Adrenal gland (tissue), 12 donors: ENCODE results near the gene TANC1. TPM values are rescaled to one million over a fixed set of nuclear protein-coding genes. Genes with fewer than 3 reads are reported as not detected.

Experiments used
- DNase-seq, 7 donors: peaks; one replicate each; pipeline ENCODE4 v3.0.0-alpha.2; 2019 to 2020
- H3K27ac ChIP-seq, 5 donors: fragments of 200-600 bp; sonication (generic) in 4 of 5; 1 replicate in 3 of 5; 2 replicates in 2 of 5; pipeline versions ENCODE4 v1.5.1 to v1.8.0; 2016 to 2020; ENCODE audit warnings: mild to moderate bottlenecking in 1 of 5
- H3K27me3 ChIP-seq: fragments of 200-600 bp; 2 replicates; pipeline ENCODE4 v1.8.0; 2021
- H3K36me3 ChIP-seq, 2 donors: fragments of 200-600 bp; replicated peaks in 1 of 2; 1 replicate in 1 of 2; 2 replicates in 1 of 2; pipeline versions ENCODE4 v1.5.1 to v1.8.0; 2018 to 2022
- H3K4me1 ChIP-seq, 2 donors: fragments of 200-600 bp; replicated peaks in 1 of 2; 1 replicate in 1 of 2; 2 replicates in 1 of 2; pipeline versions ENCODE4 v1.5.1 to v1.8.0; 2018 to 2021
- H3K4me3 ChIP-seq, 4 donors: fragments of 200-600 bp; sonication (generic) in 3 of 4; one replicate each; pipeline ENCODE4 v1.5.1; 2016 to 2018
- H3K9me3 ChIP-seq, 3 donors: fragments of 200-600 bp; sonication (generic) in 1 of 3; replicated peaks in 1 of 3; 1 replicate in 2 of 3; 2 replicates in 1 of 3; pipeline versions ENCODE4 v1.5.1 to v1.8.0; 2016 to 2021
- CTCF ChIP-seq, 6 experiments: fragments of 450-650 bp in 4 of 6; fragments of 200-600 bp in 2 of 6; sonication (generic) in 1 of 6; IDR thresholded peaks; 1 replicate in 5 of 6; 2 replicates in 1 of 6; pipeline versions ENCODE4 v1.5.1 to v1.8.0; 2016 to 2021; ENCODE audit warnings: antibody characterized with exemption in 6 of 6, mild to moderate bottlenecking in 2 of 6, moderate library complexity in 1 of 6
- POLR2A ChIP-seq, 2 donors: fragments of 450-650 bp; IDR thresholded peaks; one replicate each; pipeline ENCODE4 v1.6.1; 2017; ENCODE audit warnings: antibody characterized with exemption in 2 of 2, mild to moderate bottlenecking in 2 of 2, moderate library complexity in 1 of 2
- WGBS, 4 donors: extraction: QIAGEN DNeasy Blood & Tissue Kit in 2 of 4; methylation state at CpG; one replicate each; pipeline versions ENCODE4 v1.1.5 to v1.1.7; 2013 to 2017; 5-methylcytosine and 5-hydroxymethylcytosine counted together
- intact Hi-C, 2 donors: fragments of 100-400 bp; cut with DNase I; formaldehyde crosslinking; loops; one replicate each; pipeline versions ENCODE4 v1.14.1 to v1.15.0; 2022 to 2023
- polyA plus RNA-seq, 3 donors: library from polyadenylated mRNA; stranded (reverse); fragments of 200-250 nt in 2 of 3; fragments of 350-450 nt in 1 of 3; fragmentation: Illumina TruSeq in 1 of 3; extraction: RNeasy Lipid Tissue Mini Kit (QIAGEN cat#74804) in 1 of 3; gene quantifications; one replicate each; pipeline ENCODE4 v1.2.3, GENCODE V29; 2013 to 2014
- total RNA-seq, 9 donors: library from RNA; depleted of rRNA in 4 of 9; stranded (reverse); fragments of >200 nt in 4 of 9; fragments of 120-200 nt in 1 of 9; fragmentation: NEBNext Ultra II Directional in 1 of 9; extraction: Animal tissue kit (Norgen Biotek cat#: 25700) in 1 of 9; gene quantifications; one replicate each; pipeline versions ENCODE4 v1.1.0 to v1.2.4, GENCODE V29; 2013 to 2023
- donor health status: healthy with polysubstance abuse.
- donor health status: Bipolar disorder and iron deficiency.
- donor health status: DM: yes; HTN: yes; CAD: no.
- donor health status: DM: no; HTN: no; CAD: no.
- donor health status: DM: no; HTN: no; CAD: no.
- donor health status: DM: yes; HTN: yes; CAD: no.

TANC1 gene
- total and polyA plus RNA-seq, 12 donors: 14.1 to 53.3 (median 24.8) TPM

DNA sequence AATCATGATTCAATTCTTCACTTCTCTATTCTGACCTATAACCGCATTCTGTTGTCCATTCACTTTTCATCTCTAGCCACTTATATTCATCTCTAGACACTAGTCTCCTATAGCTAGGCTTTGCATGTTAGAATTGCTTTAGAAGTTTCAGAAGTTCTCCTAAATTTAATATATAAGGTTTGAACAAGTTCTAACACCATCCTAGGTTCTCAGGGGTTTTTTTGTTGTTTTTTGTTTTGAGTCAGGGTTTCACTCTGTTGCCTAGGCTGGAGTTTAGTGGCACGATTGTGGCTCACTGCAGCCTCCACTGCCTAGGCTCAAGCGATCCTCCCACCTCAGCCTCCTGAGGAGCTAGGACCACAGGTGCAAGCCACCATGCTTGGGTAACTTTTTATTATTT, 298.1 kb downstream of the TANC1 start:
- Histone ChIP-seq H3K4me1 (peaks cover 4 to 13% of the 10 kb centered on the region in 2 donors), H3K27ac (no peak overlapping the region), H3K4me3 (no peak overlapping the region), H3K36me3 (no peaks in the 10 kb centered on the region), H3K9me3 (no peaks in the 10 kb centered on the region), H3K27me3 (no peaks in the 10 kb centered on the region)
- DNase-seq: no peak
- 96 to 100% (median 98%) methylated on average over 3 of the region's 3 CpGs for WGBS, 4 donors
- intact Hi-C loops: no loop called here
- no peak for TF ChIP-seq CTCF (IDR thresholded peaks at IDR 0.05)
- no peak for TF ChIP-seq POLR2A (IDR thresholded peaks at IDR 0.05)

GRCh38 chr2:159267921-159268320, 299.5 kb downstream of the TANC1 start:
- 76 to 90% (median 83%) methylated on average over 1 of the region's 1 CpG for WGBS, 4 donors
- Histone ChIP-seq H3K36me3 (no peaks in the 10 kb centered on the region), H3K9me3 (no peaks in the 10 kb centered on the region), H3K27ac (no peak overlapping the region), H3K4me3 (no peak overlapping the region), H3K27me3 (no peaks in the 10 kb centered on the region), H3K4me1 (peaks cover 4 to 13% of the 10 kb centered on the region in 2 donors)
- DNase-seq: no peak
- TF ChIP-seq POLR2A (IDR thresholded peaks at IDR 0.05) (no peak), CTCF (IDR thresholded peaks at IDR 0.05) (no peak)
- intact Hi-C loops: no loop called here

DNA sequence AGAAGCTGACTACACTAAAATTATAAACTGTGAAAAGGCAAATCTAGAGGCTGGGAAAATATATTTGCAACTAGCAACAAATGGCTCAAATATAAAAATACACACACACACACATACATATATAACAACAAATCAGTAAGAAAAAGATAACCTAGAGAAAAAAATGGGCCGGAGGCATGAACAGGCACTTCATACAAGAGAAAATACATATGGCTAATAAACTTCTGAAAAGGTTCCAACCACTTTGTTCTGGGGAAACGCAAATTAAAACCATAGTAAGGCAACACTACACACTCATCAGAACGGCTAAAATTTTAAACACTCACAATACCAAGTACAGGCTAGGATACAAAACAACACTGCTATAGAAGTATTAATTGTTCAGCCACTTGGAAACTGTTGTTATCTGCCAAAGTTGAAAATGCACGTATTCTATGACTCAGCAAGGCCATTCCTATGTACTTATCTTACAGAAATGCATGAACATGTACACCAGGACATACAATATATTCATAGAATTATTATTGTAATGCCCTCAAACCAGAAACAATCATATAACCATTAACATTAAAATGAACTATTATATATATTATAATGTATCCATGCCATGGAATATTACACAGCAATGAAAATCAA, 302.4 kb downstream of the TANC1 start:
- intact Hi-C loops: no loop called here
- Histone ChIP-seq H3K27me3 (no peaks in the 10 kb centered on the region), H3K9me3 (no peaks in the 10 kb centered on the region), H3K4me3 (no peak overlapping the region), H3K27ac (no peak overlapping the region), H3K36me3 (no peaks in the 10 kb centered on the region), H3K4me1 (peaks cover 4 to 13% of the 10 kb centered on the region in 2 donors)
- 92 to 99% (median 97%) methylated on average over 4 of the region's 4 CpGs for WGBS, 4 donors
- TF ChIP-seq CTCF (IDR thresholded peaks at IDR 0.05) (no peak), POLR2A (IDR thresholded peaks at IDR 0.05) (no peak)
- DNase-seq: no peak

DNA sequence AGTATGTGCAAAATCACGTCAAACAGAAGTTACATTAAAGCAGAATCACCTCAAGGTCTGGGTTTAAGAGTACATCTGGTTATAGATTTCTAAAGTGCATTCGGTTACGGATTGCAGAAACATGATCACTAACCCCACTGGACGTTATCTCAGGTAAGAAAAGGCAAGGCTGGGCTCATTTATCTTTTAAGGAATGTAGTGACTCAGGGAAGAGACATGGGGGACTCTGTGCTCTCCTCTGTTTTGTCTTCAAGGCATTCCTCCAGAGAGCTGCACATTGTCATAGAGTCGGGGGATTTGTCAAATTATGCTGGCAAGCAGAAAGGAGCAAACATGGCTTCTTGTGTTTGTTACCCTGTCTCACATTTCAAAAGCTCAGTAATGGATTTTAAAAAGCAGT, 303.7 kb downstream of the TANC1 start:
- no peak overlapping the region for H3K27ac ChIP-seq
- TF ChIP-seq POLR2A (IDR thresholded peaks at IDR 0.05): no peak
- TF ChIP-seq CTCF (IDR thresholded peaks at IDR 0.05): no peak
- intact Hi-C loops: no loop called here
- DNase-seq: no peak
- peaks cover 4 to 13% of the 10 kb centered on the region in 2 donors for H3K4me1 ChIP-seq
- no peaks in the 10 kb centered on the region for H3K27me3 ChIP-seq
- H3K4me3 ChIP-seq: no peak overlapping the region
- H3K9me3 ChIP-seq: no peaks in the 10 kb centered on the region
- no peaks in the 10 kb centered on the region for H3K36me3 ChIP-seq
- WGBS, 4 donors: 83 to 91% (median 89%) methylated on average over 5 of the region's 5 CpGs
